ENCODE data around the gene TNS4. TPM values are rescaled to one million over a fixed set of nuclear protein-coding genes. Genes with fewer than 3 reads are reported as not detected.
"Not testable (repeated sequence)": the region's sequence is repeated elsewhere in the genome, so short reads cannot be mapped to it uniquely, and the experiment has no call there.

Gene TNS4
- 1 to 10 TPM; 4.7 to 5.9 TPM for total RNA-seq

DNA sequence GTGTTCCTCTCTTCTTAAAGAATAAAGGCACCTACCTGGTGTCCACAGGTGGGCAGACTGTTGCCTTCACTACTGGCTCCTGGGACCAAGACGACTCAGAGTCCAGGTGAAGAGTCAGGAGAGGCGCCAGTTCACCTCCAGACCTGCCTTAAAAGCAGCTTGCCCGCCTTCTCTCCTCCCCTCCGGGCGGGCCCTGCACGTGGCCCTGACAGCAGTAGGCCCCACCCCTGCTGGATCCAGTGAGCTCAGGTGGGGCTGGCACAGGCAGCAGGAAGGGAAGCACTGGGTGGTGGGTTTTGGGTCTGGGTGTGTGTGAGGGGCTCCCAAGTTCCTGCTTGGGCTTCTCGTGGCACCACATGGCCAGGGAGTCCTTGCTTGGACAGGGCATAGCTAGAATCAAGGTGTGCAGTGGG lies at the start of gene TNS4:
Gene TNS4, minus strand, starts transcription at position 125 of the 413 bp plus-strand sequence. CDS start 5,198 bp downstream, outside the sequence.
- Mint-ChIP-seq H3K4me3 (no peak within 1 kb of the TSS), H3K4me1 (ENCODE audit: low read depth) (no peaks in the 10 kb centered on the region), H3K9me3 (no peaks in the 10 kb centered on the region), H3K36me3 (ENCODE audit: low read depth) (no peaks in the 10 kb centered on the region), H3K27me3 (ENCODE audit: low read depth) (no peaks in the 10 kb centered on the region), H3K27ac (no peak within 1 kb of the TSS)
- intact Hi-C loops (cut with micrococcal nuclease): no loop called here
- DNase-seq: no peak
- CTCF ChIA-PET: interaction anchor here (0.9 kb wide), 1 partner anchor 39 kb away, joined by 4 read pairs; no protein-coding TSS in a partner anchor

DNA sequence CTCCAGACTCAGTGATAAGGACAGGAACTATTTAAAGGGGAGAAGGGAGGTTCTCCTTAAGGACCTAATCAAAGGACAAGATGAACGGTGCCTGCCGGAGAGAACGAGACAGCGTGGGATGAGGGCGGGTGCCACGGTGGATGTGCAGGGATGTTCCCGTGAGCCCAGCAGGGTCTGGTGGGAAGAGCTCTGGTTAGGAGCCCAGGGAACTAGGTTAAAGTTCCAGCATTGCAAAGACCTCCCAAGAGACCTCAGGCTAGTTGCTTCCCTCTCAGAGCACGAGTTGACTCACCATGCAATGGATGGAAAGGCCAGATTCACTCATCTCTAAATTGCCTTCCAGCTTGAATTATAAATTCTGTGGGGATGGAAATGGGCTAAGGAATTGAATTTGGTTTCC lies 49.2 kb upstream of the TNS4 start:
- Mint-ChIP-seq H3K4me1 (ENCODE audit: low read depth) (peaks cover 96% of the 10 kb centered on the region), H3K27me3 (ENCODE audit: low read depth) (no peaks in the 10 kb centered on the region), H3K4me3 (no peak overlapping the region), H3K36me3 (ENCODE audit: low read depth) (peaks cover 35% of the 10 kb centered on the region), H3K9me3 (peaks cover 3% of the 10 kb centered on the region), H3K27ac (no peak overlapping the region)
- peak; percentile 9 for DNase-seq
- intact Hi-C loops (cut with micrococcal nuclease): no loop called here
- CTCF ChIA-PET: interaction anchor here (1.7 kb wide), 2 partner anchors 10 to 12 kb away, joined by 3 to 12 read pairs; no protein-coding TSS in a partner anchor

DNA sequence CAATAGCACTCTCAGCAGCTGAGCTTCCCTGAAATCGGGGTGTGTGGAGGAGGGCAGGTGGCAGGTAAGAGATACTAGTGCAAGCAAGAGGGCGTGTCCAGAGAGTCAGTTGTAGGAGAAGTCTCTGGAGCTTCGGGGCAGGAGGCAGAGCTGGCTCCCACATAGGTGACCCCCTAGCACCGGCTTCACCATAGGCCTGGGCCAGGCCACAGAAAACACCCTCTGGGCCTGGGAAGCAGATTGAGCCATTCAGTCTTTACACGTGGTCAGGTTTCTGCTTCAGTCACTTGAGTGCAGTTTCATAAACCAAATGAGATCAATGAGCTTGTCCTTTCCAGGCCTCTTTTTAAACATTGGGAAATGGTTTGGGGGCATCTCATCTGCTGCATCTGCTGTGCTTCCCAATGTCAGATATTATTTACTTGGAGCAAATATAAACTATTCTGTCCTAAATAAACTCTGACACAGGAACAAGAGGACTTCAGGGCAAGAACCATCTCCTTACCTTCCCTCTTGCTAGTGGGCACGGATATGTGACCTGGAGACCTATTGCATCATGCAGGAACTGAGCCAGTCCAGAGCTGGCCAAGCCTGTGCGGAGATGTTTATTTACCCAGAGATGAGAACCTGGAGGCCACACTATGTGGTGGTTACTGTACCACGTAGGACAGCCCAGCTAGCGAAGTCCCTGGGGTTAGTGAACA lies 47.7 kb upstream of the TNS4 start:
- peak; percentile 33 for DNase-seq

DNA sequence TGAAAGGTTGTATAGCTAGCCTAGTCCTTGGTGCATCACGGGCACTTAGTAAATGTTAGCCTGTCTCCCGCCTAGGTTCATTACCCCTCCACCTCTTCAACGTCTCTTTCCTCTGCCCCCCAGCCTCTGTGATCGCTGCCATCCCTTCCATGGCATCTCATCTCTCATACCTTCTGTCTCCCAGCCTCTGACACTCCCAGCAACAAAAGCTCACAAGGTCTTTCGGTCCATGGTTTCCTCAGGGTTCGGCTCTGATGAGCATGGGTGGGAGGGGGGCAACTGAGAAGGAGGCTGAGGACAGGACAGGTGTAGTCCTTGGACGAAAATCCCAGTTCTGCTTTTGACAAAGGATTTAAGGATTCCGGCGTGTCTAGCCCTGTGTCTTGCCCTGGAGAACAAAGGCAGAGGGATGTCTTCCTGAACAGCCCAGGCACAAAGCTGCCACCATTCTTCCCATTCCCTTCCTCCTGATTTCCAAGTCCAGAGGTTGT lies 47.1 kb upstream of the TNS4 start:
- H3K4me3 Mint-ChIP-seq: no peak overlapping the region

More for the DNA sequence above, 47.7 kb upstream of the TNS4 start:
- Mint-ChIP-seq H3K4me1 (ENCODE audit: low read depth) (peaks cover 87% of the 10 kb centered on the region), H3K27ac (peak overlapping the region; percentile 17), H3K4me3 (no peak overlapping the region), H3K27me3 (ENCODE audit: low read depth) (no peaks in the 10 kb centered on the region), H3K36me3 (ENCODE audit: low read depth) (peaks cover 20% of the 10 kb centered on the region), H3K9me3 (peaks cover 3% of the 10 kb centered on the region)
- intact Hi-C loops (cut with micrococcal nuclease): loop anchor here (10.0 kb wide), 1 partner anchor 334 kb away; the partner anchor contains the start of gene WIPF2
- CTCF ChIA-PET: interaction anchor here (0.6 to 3.5 kb wide), 12 partner anchors 10 to 191 kb away, joined by 3 to 44 read pairs (median 6); no protein-coding TSS in a partner anchor

GRCh38 chr17:40547785-40548478 lies 46.5 kb upstream of the TNS4 start:
- Mint-ChIP-seq H3K9me3 (no peaks in the 10 kb centered on the region), H3K36me3 (ENCODE audit: low read depth) (peaks cover 8% of the 10 kb centered on the region), H3K4me1 (ENCODE audit: low read depth) (peaks cover 87% of the 10 kb centered on the region), H3K27me3 (ENCODE audit: low read depth) (no peaks in the 10 kb centered on the region), H3K4me3 (no peak overlapping the region), H3K27ac (peak overlapping the region; percentile 77)
- CTCF ChIA-PET: interaction anchor here (0.7 to 3.5 kb wide), 12 partner anchors 9 to 185 kb away, joined by 3 to 44 read pairs (median 6); no protein-coding TSS in a partner anchor
- intact Hi-C loops (cut with micrococcal nuclease): loop anchor here (10.0 kb wide), 1 partner anchor 333 kb away; the partner anchor contains the start of gene WIPF2
- no peak for DNase-seq

More for the DNA sequence above, 47.1 kb upstream of the TNS4 start:
- Mint-ChIP-seq H3K4me1 (ENCODE audit: low read depth) (peaks cover 87% of the 10 kb centered on the region), H3K27ac (peak overlapping the region; percentile 17), H3K36me3 (ENCODE audit: low read depth) (peaks cover 14% of the 10 kb centered on the region), H3K9me3 (no peaks in the 10 kb centered on the region), H3K27me3 (ENCODE audit: low read depth) (no peaks in the 10 kb centered on the region)
- no peak for DNase-seq
- intact Hi-C loops (cut with micrococcal nuclease): loop anchor here (10.0 kb wide), 1 partner anchor 334 kb away; the partner anchor contains the start of gene WIPF2
- CTCF ChIA-PET: interaction anchor here (0.7 to 3.5 kb wide), 11 partner anchors 9 to 186 kb away, joined by 3 to 44 read pairs (median 6); no protein-coding TSS in a partner anchor

DNA sequence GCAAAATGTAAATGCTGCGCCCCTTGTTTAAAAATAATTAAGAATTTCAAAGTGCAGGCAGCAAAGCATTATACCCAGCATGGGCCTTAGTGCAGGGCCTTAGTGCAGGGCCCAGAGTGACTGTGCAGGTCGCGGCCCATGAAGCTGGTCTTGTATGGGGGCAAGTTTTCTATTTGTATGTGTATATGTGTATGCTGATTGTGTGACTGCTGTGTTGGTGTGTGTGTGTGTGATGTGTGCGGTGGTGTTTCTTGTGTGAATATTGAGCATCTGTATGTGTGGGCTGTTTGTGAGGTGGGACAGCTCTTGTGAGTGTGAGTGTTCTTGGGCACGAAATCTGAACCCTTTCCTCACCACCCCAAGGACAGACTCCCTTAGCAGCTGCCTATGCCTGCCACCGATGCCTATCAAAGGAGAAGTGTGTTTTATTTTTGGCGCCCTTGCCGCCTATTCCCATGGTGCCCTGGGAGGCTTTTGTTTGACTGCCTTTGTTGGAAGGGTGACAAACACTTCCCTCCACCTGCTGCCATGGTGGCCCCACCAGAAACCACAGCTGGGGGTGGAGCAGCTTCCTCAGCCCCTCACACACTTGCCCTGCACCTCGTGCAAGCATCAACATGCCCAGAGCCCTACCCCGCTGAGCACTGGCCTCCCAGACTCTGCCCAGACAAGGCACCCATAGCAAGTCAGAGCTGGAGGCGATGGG lies 45.8 kb upstream of the TNS4 start:
- Mint-ChIP-seq H3K9me3 (no peaks in the 10 kb centered on the region), H3K36me3 (ENCODE audit: low read depth) (peaks cover under 1% of the 10 kb centered on the region), H3K27me3 (ENCODE audit: low read depth) (no peaks in the 10 kb centered on the region), H3K4me1 (ENCODE audit: low read depth) (peaks cover 87% of the 10 kb centered on the region), H3K4me3 (peak overlapping the region; percentile 33), H3K27ac (peak overlapping the region; percentile 77)
- intact Hi-C loops (cut with micrococcal nuclease): loop anchor here (10.0 kb wide), 1 partner anchor 332 kb away; the partner anchor contains the start of gene WIPF2
- CTCF ChIA-PET: interaction anchor here (0.9 to 3.5 kb wide), 8 partner anchors 10 to 184 kb away, joined by 3 to 44 read pairs (median 7); no protein-coding TSS in a partner anchor
- peak; percentile 79 for DNase-seq

- peaks cover 87% of the 10 kb centered on the region for H3K4me1 Mint-ChIP-seq (ENCODE audit: low read depth)
- H3K9me3 Mint-ChIP-seq; H3K36me3 Mint-ChIP-seq (ENCODE audit: low read depth); H3K27me3 Mint-ChIP-seq (ENCODE audit: low read depth); DNase-seq; H3K4me3 Mint-ChIP-seq: not testable (repeated sequence)
- H3K27ac Mint-ChIP-seq: peak overlapping the region; percentile 37
- intact Hi-C loops (cut with micrococcal nuclease): loop anchor here (10.0 kb wide), 1 partner anchor 332 kb away; the partner anchor contains the start of gene WIPF2
- CTCF ChIA-PET: interaction anchor here (2.0 to 16.6 kb wide), 5 partner anchors 13 to 70 kb away, joined by 9 to 276 read pairs (median 26); partner anchors contain the start of gene CCR7
Observed at GRCh38 chr17:40546497-40546896, 45.1 kb upstream of the TNS4 start.

- no peaks in the 10 kb centered on the region for H3K9me3 Mint-ChIP-seq
- intact Hi-C loops (cut with micrococcal nuclease): loop anchor here (10.0 kb wide), 1 partner anchor 331 kb away; the partner anchor contains the start of gene WIPF2
- CTCF ChIA-PET: interaction anchor here (1.0 to 16.6 kb wide), 3 partner anchors 12 to 75 kb away, joined by 3 to 276 read pairs (median 4); partner anchors contain the start of gene CCR7
- H3K4me3 Mint-ChIP-seq: no peak overlapping the region
- H3K27me3 Mint-ChIP-seq (ENCODE audit: low read depth): no peaks in the 10 kb centered on the region
- peak; percentile 3 for DNase-seq
- no peaks in the 10 kb centered on the region for H3K36me3 Mint-ChIP-seq (ENCODE audit: low read depth)
- H3K4me1 Mint-ChIP-seq (ENCODE audit: low read depth): peaks cover 87% of the 10 kb centered on the region
- H3K27ac Mint-ChIP-seq: no peak overlapping the region
Observed at GRCh38 chr17:40545660-40546059, 44.2 kb upstream of the TNS4 start.

GRCh38 chr17:40542558-40543411 lies 41.4 kb upstream of the TNS4 start:
- no peaks in the 10 kb centered on the region for H3K9me3 Mint-ChIP-seq
- CTCF ChIA-PET: interaction anchor here (1.0 to 16.6 kb wide), 6 partner anchors 10 to 180 kb away, joined by 3 to 276 read pairs (median 6); partner anchors contain the start of gene CCR7
- no peaks in the 10 kb centered on the region for H3K27me3 Mint-ChIP-seq (ENCODE audit: low read depth)
- peak; percentile 89 for DNase-seq
- peak overlapping the region; percentile 96 for H3K27ac Mint-ChIP-seq
- peak overlapping the region; percentile 66 for H3K4me3 Mint-ChIP-seq
- H3K4me1 Mint-ChIP-seq (ENCODE audit: low read depth): peaks cover 83% of the 10 kb centered on the region
- H3K36me3 Mint-ChIP-seq (ENCODE audit: low read depth): no peaks in the 10 kb centered on the region
- intact Hi-C loops (cut with micrococcal nuclease): loop anchor here (1.0 to 10.0 kb wide), 5 partner anchors 39 to 445 kb away; partner anchors contain the start of gene WIPF2

DNA sequence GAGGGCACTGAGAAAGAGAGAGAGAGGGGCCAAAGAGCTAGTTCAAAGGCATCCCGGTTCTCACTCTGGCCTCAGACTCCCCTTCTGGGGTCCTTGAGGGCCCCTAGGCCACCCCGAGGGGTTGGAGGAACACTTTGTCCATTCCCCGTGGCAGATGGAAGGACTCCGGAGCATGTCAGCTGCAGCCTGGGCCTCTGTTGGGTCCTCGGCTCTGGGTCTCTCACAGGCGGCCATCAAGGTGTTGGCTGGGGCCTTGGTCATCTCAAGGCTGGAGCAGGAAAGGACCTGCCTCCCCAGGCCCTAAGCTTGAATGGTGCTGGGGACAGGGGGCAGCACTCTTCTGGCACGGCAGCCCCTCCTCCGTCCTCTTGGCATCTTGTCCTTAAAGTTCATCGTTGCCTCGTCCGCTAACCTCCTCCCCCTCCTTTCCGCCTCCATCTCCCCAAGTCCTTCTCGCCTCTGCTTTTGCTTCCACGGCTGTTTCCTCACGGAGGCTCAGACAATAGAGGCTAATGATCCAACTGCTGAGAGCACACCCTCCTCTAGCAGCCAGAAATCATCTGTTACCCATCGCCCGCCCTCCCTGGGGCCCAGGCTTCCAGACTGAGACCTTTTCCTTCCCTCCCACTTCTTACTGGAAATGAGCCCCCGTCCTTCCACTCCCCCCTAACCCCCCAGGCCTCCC lies 40.6 kb upstream of the TNS4 start:
- Mint-ChIP-seq H3K4me1 (ENCODE audit: low read depth) (peaks cover 83% of the 10 kb centered on the region), H3K9me3 (no peaks in the 10 kb centered on the region), H3K4me3 (peak overlapping the region; percentile 66), H3K27ac (peak overlapping the region; percentile 96), H3K27me3 (ENCODE audit: low read depth) (no peaks in the 10 kb centered on the region), H3K36me3 (ENCODE audit: low read depth) (no peaks in the 10 kb centered on the region)
- CTCF ChIA-PET: interaction anchor here (0.7 to 16.6 kb wide), 8 partner anchors 9 to 123 kb away, joined by 3 to 276 read pairs (median 4); partner anchors contain the start of gene CCR7
- peak; percentile 56 for DNase-seq
- intact Hi-C loops (cut with micrococcal nuclease): loop anchor here (1.0 to 10.0 kb wide), 8 partner anchors 9 to 445 kb away; partner anchors contain the start of gene WIPF2
